Measurements from ENCODE around the gene FBN3.
"Not testable (repeated sequence)": the region's sequence is repeated elsewhere in the genome, so short reads cannot be mapped to it uniquely, and the experiment has no call there.

FBN3 gene

GRCh38 chr19:8184274-8184673 is 34.9 kb upstream of the FBN3 start:
- no peak for DNase-seq (ENCODE audit: low spot score)
- in situ Hi-C loops (cut with MboI; ENCODE audit: low pct_unique_long_range_greater_than_20kb, low sequenced_read_pairs, unreplicated experiment): no loop called here
- no peak for TF ChIP-seq CTCF (IDR thresholded peaks at IDR 0.05; ENCODE audit: extremely low read depth, insufficient read depth, missing control alignments)

GRCh38 chr19:8180018-8180417 is 30.6 kb upstream of the FBN3 start:
- TF ChIP-seq CTCF (IDR thresholded peaks at IDR 0.05; ENCODE audit: extremely low read depth, insufficient read depth, missing control alignments): no peak
- DNase-seq (ENCODE audit: low spot score): no peak
- in situ Hi-C loops (cut with MboI; ENCODE audit: low pct_unique_long_range_greater_than_20kb, low sequenced_read_pairs, unreplicated experiment): no loop called here

GRCh38 chr19:8174706-8175105 is 25.3 kb upstream of the FBN3 start:
- no peak for DNase-seq (ENCODE audit: low spot score)
- no peak for TF ChIP-seq CTCF (IDR thresholded peaks at IDR 0.05; ENCODE audit: extremely low read depth, insufficient read depth, missing control alignments)
- in situ Hi-C loops (cut with MboI; ENCODE audit: low pct_unique_long_range_greater_than_20kb, low sequenced_read_pairs, unreplicated experiment): no loop called here

- no peak for DNase-seq (ENCODE audit: low spot score)
- TF ChIP-seq CTCF (IDR thresholded peaks at IDR 0.05; ENCODE audit: extremely low read depth, insufficient read depth, missing control alignments): no peak
- in situ Hi-C loops (cut with MboI; ENCODE audit: low pct_unique_long_range_greater_than_20kb, low sequenced_read_pairs, unreplicated experiment): no loop called here
Measured at GRCh38 chr19:8168537-8168936, 19.1 kb upstream of the FBN3 start.

- no peak for TF ChIP-seq CTCF (IDR thresholded peaks at IDR 0.05; ENCODE audit: extremely low read depth, insufficient read depth, missing control alignments)
- in situ Hi-C loops (cut with MboI; ENCODE audit: low pct_unique_long_range_greater_than_20kb, low sequenced_read_pairs, unreplicated experiment): no loop called here
Measured at GRCh38 chr19:8167985-8168384, 18.6 kb upstream of the FBN3 start.

GRCh38 chr19:8163759-8164158 is 14.4 kb upstream of the FBN3 start:
- DNase-seq (ENCODE audit: low spot score): no peak
- in situ Hi-C loops (cut with MboI; ENCODE audit: low pct_unique_long_range_greater_than_20kb, low sequenced_read_pairs, unreplicated experiment): no loop called here
- TF ChIP-seq CTCF (IDR thresholded peaks at IDR 0.05; ENCODE audit: extremely low read depth, insufficient read depth, missing control alignments): no peak

More at GRCh38 chr19:8167985-8168384, 18.6 kb upstream of the FBN3 start:
- DNase-seq (ENCODE audit: low spot score): no peak

- peak; percentile 31 for DNase-seq (ENCODE audit: low spot score)
- in situ Hi-C loops (cut with MboI; ENCODE audit: low pct_unique_long_range_greater_than_20kb, low sequenced_read_pairs, unreplicated experiment): no loop called here
- TF ChIP-seq CTCF (IDR thresholded peaks at IDR 0.05; ENCODE audit: extremely low read depth, insufficient read depth, missing control alignments): no peak
Measured at GRCh38 chr19:8161135-8161646, 11.8 kb upstream of the FBN3 start.

GRCh38 chr19:8159322-8159721 is 9.9 kb upstream of the FBN3 start:
- DNase-seq (ENCODE audit: low spot score): not testable (repeated sequence)

More at GRCh38 chr19:8159322-8159721, 9.9 kb upstream of the FBN3 start:
- in situ Hi-C loops (cut with MboI; ENCODE audit: low pct_unique_long_range_greater_than_20kb, low sequenced_read_pairs, unreplicated experiment): loop anchor here (5.0 kb wide), 1 partner anchor 83 kb away; no protein-coding TSS in a partner anchor
